Inflammatory macrophage treated with lipopolysaccharide for 4 hours (primary cell): Measurements from ENCODE around the gene PID1.
A peak's percentile ranks its signal among the peaks of the same experiment; 100 is the strongest.

Source experiments
- DNase-seq: peaks from one replicate; pipeline ENCODE4 v3.0.0-alpha.2; 2020

Gene PID1

GRCh38 chr2:229162015-229162414 is 109.1 kb downstream of the PID1 start:
- no peak for DNase-seq

DNA sequence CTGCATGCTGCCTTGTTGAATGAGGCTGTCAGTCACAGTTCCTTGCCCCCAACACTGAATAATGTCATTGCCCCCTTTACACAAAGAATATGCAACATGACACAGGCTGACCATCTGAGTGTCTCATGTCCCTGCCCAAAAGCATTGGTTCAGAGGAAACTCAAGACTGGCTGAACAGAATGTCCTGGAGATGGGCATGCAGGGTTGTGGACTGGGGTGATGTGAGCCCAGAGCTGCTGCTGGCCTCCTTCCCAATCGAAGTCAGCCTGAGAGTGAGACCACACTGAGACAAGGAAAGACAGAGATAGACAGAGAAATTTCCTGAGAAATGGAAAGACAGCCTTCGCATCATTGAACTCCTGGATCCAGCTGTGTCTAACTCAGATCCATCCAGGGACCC is 110.1 kb downstream of the PID1 start:
- no peak for DNase-seq

DNA sequence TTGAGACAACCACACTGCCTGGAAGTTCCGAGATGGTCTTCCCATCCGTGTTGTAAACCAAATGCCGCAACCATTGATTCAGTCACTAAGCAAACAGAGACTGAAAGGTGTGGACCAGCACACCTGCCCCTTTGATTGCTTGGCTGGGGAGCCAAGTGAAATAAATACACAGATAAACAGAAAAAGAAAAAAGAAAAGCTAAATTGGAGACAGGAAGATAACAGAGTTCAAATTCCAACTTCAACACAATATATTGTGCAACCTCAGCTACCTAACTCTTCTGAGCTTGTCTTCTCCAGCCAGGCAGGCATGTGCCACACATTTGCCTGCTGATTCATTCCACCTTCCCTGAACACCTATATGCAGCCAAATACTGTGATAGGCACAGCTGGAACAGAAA is 110.9 kb downstream of the PID1 start:
- DNase-seq = no peak

GRCh38 chr2:229159405-229159804 is 111.7 kb downstream of the PID1 start:
- no peak for DNase-seq

GRCh38 chr2:229154381-229154780 is 116.7 kb downstream of the PID1 start:
- no peak for DNase-seq

- DNase-seq = no peak
Measured at GRCh38 chr2:229153951-229154350, 117.1 kb downstream of the PID1 start.

DNA sequence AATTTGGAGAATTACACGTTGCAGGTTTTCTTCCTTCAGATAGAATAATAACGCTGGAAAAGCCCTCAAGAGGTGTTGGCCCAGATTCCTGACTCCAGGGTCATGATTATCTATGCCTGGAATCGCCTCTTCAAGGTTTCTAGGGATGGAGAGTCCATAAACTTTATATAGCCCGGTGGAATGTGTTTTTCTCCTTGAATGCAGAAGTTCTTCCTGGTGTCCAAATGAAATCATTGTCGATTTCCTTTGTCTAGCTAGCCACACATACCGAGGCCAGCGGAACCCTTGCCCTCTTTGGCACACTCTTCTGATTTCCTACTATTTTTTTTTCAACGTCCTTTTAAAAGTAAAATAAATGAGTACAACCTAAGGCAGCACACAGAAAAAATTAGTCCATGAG is 117.8 kb downstream of the PID1 start:
- no peak for DNase-seq

DNA sequence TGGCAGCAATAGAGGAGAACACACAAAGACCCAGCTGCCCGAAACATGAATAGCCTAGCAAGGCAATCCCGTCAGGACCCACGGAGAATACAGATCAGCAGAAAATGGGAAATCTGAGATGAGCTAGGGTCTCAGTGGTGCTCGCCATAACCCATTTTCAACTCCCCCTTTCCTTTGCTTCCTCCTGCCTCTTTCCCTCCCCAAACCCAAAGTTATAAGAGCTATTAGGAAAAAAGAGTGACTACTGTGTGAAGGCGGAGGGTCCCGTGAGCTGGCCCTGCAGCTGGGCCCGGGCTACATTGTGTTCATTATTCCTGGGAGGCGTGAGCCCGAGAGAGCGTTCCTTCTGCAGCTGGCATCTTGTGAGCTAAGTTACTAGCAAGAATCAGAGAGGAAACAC is 118.4 kb downstream of the PID1 start:
- DNase-seq = no peak

GRCh38 chr2:229150317-229150716 is 120.8 kb downstream of the PID1 start:
- no peak for DNase-seq

DNA sequence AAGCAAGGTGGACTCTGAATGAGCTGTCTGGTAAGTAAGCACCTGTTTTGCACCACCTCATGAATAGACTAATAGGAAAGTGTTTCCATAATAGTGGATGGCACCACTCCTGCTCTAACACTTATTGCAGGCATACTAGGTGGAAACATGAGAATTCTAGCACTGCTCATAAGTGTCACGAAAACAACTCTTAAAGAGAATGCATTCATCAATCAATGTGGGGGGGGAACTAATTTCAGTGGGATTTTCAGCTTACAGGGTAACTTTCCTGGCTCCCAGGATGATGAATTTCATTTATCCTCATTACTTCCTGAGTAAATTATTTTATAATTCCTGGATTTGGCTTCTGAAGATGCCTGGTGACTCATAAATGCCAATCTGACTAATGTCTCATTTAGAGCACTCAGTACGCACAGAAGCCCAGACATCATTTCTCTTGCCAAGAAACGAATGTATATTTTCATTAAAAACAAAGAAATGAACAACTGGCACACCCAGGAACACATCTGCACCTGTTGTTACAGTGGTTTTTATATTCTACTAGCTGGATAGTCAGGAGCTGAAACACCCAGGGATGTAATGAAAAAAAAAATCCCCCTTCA is 129.6 kb downstream of the PID1 start:
- DNase-seq = no peak

DNA sequence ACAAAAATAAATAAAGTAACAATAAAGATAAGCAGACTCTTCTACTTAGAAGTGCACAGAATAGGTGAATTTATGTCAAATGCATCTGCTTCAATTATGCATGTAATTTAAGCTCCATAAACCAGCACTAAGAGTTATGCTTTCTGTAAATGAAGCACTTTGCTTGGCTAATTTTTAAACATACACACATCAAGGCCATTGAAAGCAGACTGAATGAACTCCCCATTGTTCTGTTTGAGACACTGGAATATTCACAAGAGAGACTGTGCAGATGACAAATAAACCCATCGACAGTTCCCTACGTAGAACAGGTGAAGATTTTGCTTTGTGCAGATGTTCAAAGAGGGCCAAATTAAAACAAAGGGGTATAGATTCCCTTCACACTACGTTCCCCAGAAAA is 133.4 kb downstream of the PID1 start:
- no peak for DNase-seq

DNA sequence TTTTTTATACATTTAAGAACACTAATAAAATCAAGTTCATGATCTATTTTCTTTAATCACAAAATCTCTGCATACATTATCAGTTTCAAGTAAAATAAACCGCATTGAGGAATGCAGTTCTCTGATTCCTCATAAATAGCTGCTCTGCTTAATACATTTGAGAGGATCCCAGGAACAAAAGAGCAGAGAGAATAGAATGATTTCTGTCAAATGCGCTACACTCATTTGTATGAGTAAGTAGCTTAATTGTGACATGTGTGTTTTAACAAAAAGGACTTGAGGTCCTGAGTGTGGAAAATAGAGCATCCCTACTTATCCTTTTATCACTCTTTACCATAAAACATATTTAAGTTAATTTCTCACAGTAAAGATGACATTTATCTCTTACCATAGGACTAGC is 134.0 kb downstream of the PID1 start:
- no peak for DNase-seq

- peak; percentile 25 for DNase-seq
Measured at GRCh38 chr2:229133155-229133772, 137.8 kb downstream of the PID1 start.

DNA sequence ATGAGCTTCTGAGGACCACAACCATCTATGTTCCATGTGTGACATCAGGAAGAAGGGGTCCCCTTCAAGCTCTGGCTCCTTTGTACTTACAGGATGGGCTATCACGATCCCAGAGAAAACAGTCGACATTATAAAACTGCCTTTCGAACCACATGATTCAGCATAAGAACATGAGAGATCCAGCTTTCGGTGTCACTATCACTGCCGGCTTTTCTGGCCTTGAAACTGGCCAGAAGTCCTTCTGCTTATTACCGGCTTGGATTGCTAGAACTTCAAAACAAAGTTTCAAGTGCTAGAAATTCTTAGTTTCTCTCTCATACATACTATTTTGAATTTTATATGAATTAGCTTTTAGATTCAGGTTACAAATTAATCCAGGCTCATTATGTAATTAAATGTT is 138.9 kb downstream of the PID1 start:
- DNase-seq = no peak

- no peak for DNase-seq
Measured at GRCh38 chr2:229130522-229130921, 140.6 kb downstream of the PID1 start.

DNA sequence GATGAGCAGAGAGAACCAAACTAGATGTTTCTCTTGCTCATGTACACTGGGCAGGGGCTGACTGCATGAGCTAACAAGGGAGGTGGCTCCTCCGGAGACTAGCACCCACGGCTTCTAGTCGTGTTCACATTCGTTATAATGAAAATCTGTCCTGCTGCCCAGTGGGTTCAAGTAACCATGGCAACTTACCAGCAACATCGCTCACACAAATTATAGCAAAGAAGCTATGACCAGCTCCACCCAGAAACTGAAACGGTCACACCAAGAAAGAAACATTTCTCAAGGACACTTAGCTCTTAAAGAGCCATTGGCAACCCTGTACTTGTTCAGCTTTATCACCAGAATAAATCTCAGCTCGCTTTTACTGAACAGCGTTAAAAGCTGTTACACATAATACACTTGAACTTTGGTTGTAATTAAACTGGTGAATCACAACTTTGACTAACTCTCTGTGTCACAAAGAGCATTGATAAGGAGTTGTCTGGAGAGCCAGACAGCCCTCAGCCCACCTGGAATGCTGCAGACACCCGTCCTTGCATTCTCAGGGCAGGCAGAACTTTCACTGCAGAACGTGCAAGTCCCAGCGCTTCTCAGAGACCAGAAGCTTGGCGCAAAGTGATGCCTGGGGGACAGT is 141.2 kb downstream of the PID1 start:
- no peak for DNase-seq

DNA sequence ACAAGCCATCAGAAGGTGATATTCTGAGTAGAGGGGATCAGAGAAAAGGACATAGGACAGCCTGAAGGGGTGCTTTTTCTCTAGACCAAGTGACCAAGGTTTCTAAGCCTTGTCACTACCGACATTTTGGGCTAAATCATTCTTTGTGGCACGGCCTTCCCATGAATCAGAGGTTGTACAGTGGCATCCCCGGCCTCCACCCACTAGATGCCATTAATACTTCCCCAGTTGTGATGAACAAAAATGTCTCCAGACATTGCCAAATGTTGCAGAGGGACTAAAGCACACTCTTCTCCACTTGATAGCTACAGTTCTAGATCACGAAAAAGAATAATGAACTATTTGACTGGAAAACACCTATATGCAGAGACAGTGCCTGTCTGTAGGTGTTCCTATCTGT is 143.6 kb downstream of the PID1 start:
- DNase-seq = no peak

- no peak for DNase-seq
Measured at GRCh38 chr2:229126066-229126465, 145.0 kb downstream of the PID1 start.

- no peak for DNase-seq
Measured at GRCh38 chr2:229124136-229124535, 147.0 kb downstream of the PID1 start.

- DNase-seq = no peak
Measured at GRCh38 chr2:229118927-229119326, 152.2 kb downstream of the PID1 start.

- no peak for DNase-seq
Measured at GRCh38 chr2:229118336-229118735, 152.8 kb downstream of the PID1 start.

GRCh38 chr2:229111744-229112143 is 159.3 kb downstream of the PID1 start:
- DNase-seq = no peak

GRCh38 chr2:229109195-229109594 is 161.9 kb downstream of the PID1 start:
- DNase-seq = no peak

GRCh38 chr2:229107601-229108000 is 163.5 kb downstream of the PID1 start:
- DNase-seq = no peak

DNA sequence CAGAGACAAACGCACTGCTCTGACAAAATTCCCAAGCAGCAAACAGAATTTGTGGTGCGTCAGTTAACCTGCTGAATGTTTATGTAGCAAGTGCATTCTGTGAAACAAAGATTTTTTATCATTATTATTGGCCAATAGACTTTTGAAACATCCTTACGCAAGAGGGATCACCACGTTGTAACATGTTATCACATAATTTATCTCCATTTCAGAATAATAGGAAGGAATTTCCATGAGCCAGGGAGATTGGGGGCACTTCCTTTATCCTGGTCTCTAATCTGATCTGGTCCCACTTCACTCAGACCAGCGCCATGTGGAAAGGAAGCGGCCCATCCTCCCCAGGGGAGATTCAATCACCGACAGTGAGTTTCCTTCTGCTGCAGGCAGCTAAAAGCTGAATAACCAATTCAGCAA is 166.1 kb downstream of the PID1 start:
- peak; percentile 7 for DNase-seq
